ENCODE measurements around the gene ACVRL1. TPM values are rescaled to one million over a fixed set of nuclear protein-coding genes. Genes with fewer than 3 reads are reported as not detected.

The ACVRL1 gene
- total and polyA plus RNA-seq, 10 of the 15 experiments (the other 5 are each of a cell fraction or from before 2014, with no cell fraction given), result not detected

GRCh38 chr12:51941604-51942003, 34.3 kb downstream of the ACVRL1 start (continued):
- no peak for TF ChIP-seq PRDM15 (CRISPR knock-in tag; IDR thresholded peaks at IDR 0.05)

- H3K4me2 ChIP-seq (ENCODE audit: control insufficient read depth, insufficient read depth), result no peak overlapping the region
- no peak for FAIRE-seq
- no peak for TF ChIP-seq POLR2A (IDR thresholded peaks at IDR 0.05; ENCODE audit: low read depth, low read length)
- no peak for TF ChIP-seq GABPA (IDR thresholded peaks at IDR 0.05; ENCODE audit: low read depth)
- no peak for TF ChIP-seq ZZZ3 (IDR thresholded peaks at IDR 0.05; ENCODE audit: control insufficient read depth, insufficient read length, low read depth)
- no peak for TF ChIP-seq PAX8 (IDR thresholded peaks at IDR 0.05)
- no peak for TF ChIP-seq CBX3 (IDR thresholded peaks at IDR 0.05; ENCODE audit: borderline replicate concordance, low read depth)
- no peak for TF ChIP-seq CBX5 (IDR thresholded peaks at IDR 0.05; ENCODE audit: low read depth)
- no peak for TF ChIP-seq SKIL (IDR thresholded peaks at IDR 0.05; ENCODE audit: low read depth, poor library complexity, severe bottlenecking)
- TF ChIP-seq NKRF (conservative IDR thresholded peaks at IDR 0.05), result no peak
- TF ChIP-seq CEBPB (IDR thresholded peaks at IDR 0.05; ENCODE audit: borderline replicate concordance in 1 of 2, low read depth in 2 of 2, low read length in 2 of 2), result no peak
- TF ChIP-seq ZNF207 (IDR thresholded peaks at IDR 0.05; ENCODE audit: borderline replicate concordance), result no peak
Observed at GRCh38 chr12:51942056-51942455, 34.8 kb downstream of the ACVRL1 start.

More at GRCh38 chr12:51942056-51942455, 34.8 kb downstream of the ACVRL1 start:
- peaks cover 0 to 1% of the 10 kb centered on the region in 2 experiments; a peak in 2 of 4 replicates for H3K27me3 ChIP-seq (replicated peaks in 1 of 2; ENCODE audit: control insufficient read depth in 2 of 2, insufficient read depth in 2 of 2, low read length in 1 of 2)
- H3K36me3 ChIP-seq (ENCODE audit: control insufficient read depth in 2 of 2, insufficient read depth in 2 of 2, low read length in 1 of 2), result no peaks in the 10 kb centered on the region
- POLR2A ChIA-PET, result no interaction called here
- intact Hi-C loops (cut with micrococcal nuclease; ENCODE audit: unreplicated experiment), result no loop called here
- SMC1A ChIA-PET (ENCODE audit: uncharacterized antibody, unreplicated experiment), result no interaction called here
- no peak overlapping the region for H2AFZ ChIP-seq (ENCODE audit: control insufficient read depth, low read depth, low read length)
- no peaks in the 10 kb centered on the region for H3K4me1 ChIP-seq (ENCODE audit: control insufficient read depth, insufficient read depth, low read length)
- H3K9ac ChIP-seq (ENCODE audit: control insufficient read depth, insufficient read depth, low read length), result no peak overlapping the region
- ATAC-seq, result no peak
- no peaks in the 10 kb centered on the region for H4K20me1 ChIP-seq (ENCODE audit: control insufficient read depth, insufficient read depth)
- 35% methylated on average over 7 of the region's 7 CpGs for WGBS (ENCODE audit: insufficient coverage, insufficient replicate concordance, low lambda C conversion rate, missing lambda C conversion rate)
- DNase-seq (ENCODE audit: low read depth, low spot score), result no peak
- H3K27ac ChIP-seq (ENCODE audit: control insufficient read depth, insufficient read depth), result no peak overlapping the region
- no TSS peak for BruUV-seq (replicated peaks)
- no peak overlapping the region for H3K4me3 ChIP-seq
- CTCF ChIA-PET, result no interaction called here
- H3K9me3 ChIP-seq (replicated peaks; ENCODE audit: control insufficient read depth, insufficient read depth, low read length), result peaks cover 8% of the 10 kb centered on the region; the same call in 2 of the 3 replicates
- RAD21 ChIA-PET (ENCODE audit: unreplicated experiment), result no interaction called here
- in situ Hi-C loops (cut with MboI), result no loop called here
- H3K79me2 ChIP-seq (ENCODE audit: control insufficient read depth, insufficient read depth, low read length), result no peaks in the 10 kb centered on the region

Data from GM12878 (cell line).